ENCODE measurements around the gene LCN10.

LCN10 gene

DNA sequence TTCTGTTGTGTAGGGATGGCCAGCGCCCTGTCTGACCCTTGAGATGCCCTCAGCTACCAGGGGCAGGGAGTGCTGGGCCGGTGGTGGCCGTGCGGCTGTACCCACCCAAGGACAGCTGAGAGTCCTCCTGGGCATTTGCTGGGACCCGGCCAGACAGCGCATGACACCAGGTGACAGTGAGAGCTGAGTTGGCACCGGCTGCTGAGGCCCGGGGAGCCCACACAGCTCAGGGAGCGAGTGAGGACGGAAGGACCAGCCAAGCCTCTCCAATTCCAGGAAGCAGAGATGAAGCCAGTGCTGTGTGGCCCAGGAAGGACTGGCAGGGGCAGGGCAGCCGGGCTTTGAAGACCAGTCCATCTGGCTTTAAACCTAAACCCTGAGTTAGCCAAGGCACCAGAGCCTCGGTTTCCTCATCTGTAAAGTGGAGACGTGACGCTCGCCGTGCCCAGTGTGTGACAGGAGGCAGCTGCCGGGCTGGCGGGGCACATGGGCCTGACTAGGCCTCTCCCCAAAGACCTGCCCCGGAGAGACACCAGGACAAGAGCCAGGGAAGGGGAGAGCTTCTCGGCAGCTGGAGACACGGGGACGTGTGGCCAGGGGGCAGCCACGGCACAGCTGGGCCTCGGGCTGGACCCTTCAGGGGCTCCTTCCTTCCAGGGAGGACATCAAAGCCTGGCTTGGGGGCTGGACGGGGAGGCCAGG, 52.5 kb downstream of the LCN10 start:
- in situ Hi-C loops (cut with HindIII; ENCODE audit: low sequenced_read_pairs): no loop called here

DNA sequence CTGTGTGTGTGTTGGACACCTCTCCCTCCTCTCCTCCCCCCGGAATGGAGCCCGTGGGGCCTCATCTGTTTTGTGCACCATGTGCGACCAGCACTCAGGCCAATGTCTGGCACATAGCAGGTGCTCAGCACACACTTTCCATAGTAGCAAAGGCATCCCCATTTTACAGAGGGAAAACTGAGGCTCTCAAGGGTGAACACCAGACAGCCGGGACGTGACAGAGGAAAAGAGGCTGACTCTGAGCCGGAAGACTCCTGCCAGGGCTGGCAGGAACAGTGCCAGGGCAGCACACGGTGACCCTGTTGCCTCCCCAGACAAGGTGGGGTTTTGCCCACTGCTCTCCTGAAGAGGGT, 53.7 kb downstream of the LCN10 start:
- in situ Hi-C loops (cut with HindIII; ENCODE audit: low sequenced_read_pairs): no loop called here

- in situ Hi-C loops (cut with HindIII; ENCODE audit: low sequenced_read_pairs): no loop called here
Observed at GRCh38 chr9:136688274-136689107, 54.2 kb downstream of the LCN10 start.

Measured in DLD1 (cell line).